HG03175 (cell line): ENCODE data around the gene CYRIA.

Experiments used
- ATAC-seq: cut with Tn5 transposase; IDR thresholded peaks from one replicate; pipeline ENCODE4 v1.9.1; 2021; ENCODE audit warnings: mild to moderate bottlenecking, moderate library complexity; ENCODE audit not compliant: unreplicated experiment

CYRIA gene

DNA sequence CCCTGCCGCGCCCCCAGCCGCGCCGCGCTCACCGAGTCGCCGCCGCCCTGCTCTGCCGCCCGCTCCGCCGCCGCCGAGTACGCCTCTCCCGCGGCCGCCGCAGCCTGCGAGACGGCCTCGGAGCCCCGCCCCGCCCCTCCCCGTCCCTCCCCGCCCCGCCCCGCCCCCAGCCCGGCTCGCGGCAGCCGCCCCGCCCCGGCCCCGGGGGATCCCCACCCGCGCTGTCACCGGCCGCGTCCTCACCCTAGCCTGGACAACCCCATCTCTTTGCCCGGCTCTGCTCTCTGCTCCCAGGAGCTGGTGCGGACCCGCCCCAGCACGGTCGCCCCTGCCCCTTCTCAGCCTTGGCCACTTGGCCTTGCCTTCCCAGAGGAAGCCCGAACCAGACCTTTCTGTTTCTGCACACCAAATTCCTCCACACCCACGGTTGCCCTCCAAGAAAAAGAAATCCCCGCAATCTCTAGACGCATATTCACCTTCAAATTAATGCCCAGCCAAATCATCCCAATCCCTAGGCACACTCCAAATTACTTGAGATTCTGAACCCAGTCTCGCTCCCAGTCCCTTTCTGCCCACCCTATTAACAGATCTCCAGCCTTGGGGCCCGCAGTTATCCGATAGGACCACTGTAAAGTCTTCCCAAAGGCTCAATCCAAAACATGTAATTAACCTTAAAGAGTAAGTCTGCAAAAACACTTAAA is at the start of gene CYRIA:
TSS of gene CYRIA (minus strand) at position 87 of the 701 bp plus-strand sequence. CDS start 77,715 bp downstream, outside the sequence.
- ATAC-seq: peak; percentile 55

DNA sequence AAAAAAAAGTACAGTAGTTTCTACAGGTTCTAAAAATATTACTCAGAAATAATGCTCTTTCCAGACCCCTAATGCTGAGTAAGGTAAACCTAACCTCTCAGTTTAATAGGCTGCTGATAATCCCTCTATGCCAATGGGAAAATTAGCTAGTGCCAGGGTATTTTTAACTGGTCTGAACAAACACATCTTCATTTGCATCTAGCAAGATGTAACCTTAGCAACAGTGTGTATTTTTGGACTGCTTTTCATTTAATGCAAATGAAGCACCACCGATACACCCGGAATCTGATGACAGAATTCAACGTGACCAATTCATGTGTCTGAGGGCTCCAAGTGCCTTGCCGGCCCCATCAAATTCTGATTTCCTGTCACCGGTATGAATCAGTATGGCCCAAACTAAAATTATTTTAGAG is 47.4 kb upstream of the CYRIA start:
- ATAC-seq: peak; percentile 84

DNA sequence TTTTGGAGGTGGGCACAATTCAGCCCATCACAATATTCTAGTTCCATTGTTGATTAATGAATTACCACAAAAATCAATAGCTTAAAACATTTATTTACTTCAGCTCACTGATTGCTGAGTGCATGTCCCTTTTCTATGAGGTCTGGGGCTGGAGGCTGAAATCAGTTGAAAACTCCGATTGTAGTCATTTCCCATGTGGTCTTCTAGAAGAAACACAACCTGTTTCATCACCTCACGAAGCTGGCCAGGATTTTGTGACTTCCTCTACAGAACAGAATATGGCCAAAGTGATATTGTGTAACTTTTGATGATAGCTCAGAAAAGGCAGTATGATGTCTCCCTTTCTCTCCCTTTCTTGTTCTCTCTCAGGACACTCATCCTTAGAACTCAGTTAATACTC is 44.1 kb upstream of the CYRIA start:
- ATAC-seq: no peak

DNA sequence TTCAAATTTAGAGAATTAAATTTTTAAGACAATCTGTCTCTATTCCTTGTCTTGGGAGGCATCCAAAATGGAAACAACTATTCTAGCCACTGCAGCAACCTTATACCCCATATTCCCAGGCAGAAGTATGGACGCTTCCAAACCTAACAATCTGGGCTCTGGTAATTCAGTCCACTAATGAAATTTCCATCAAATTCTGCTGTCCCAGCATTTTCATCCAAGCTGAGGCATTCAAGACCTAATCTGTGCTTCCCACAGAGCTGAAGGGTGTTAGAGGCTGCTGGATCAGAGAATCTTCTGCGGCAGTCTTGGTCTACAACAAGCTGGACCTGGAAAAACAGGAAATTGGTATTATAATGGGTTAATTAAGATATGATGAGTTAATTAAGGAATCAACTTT is 42.5 kb upstream of the CYRIA start:
- ATAC-seq: no peak

DNA sequence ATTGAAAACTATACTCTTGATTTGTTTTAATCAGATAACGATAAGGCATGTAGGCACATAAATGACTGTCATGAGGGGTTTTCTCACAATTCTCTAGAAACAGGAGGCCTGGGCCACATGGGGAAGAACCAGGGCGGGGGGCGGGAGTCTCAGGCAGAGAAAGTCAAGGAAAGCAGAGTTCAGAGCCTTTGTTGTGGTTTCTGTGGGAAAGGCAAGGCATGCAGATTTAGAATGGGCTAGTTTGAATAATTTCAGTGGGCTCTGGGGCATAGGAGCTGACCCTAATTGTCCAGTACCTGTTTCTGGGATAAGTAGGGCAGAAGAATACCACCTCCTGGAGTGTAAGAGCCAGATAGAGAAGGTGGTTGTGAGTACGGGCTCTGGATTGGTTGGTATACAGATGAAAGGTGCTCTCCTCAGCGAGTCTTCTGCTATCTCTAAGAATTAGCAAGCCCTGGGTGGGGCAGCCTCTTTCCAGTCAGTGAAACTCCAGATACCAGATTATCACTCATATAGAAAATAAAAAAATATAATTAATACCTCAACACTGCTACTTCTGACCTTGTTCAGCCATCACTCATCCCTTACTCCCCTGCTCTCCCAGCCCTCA is 41.5 kb upstream of the CYRIA start:
- ATAC-seq: no peak

DNA sequence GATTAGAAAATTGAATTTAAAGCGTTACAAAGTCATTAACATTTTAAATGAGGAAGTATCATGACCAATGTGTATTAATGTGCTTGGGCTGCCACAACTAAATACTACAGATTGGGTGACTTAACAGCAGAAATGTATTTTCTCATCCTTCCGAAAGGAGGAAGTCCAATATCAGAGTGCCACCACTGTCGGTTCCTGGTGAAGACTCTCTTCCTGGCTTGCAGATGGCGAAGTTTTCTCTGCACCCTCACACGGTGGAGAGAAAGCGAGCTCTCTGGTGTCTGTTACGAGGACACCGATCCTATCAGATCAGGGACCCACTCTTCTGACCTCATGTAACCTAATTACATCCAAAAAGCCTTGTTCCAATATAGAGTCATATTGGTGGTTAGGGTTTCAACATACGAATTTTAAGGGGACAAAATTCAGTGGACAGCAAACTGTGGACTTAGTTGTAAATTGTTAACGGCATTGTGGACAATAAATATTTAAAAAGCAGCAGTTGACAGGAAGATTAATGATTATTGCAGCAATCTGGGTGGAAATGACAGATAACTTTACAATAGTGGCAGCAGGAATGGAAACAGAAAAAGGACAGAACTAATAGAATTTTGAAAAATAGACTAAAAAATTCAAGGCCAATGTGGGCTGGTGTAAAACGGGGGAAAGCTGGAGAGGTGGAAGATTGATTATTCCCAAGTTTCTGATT is 35.1 kb upstream of the CYRIA start:
- ATAC-seq: no peak

DNA sequence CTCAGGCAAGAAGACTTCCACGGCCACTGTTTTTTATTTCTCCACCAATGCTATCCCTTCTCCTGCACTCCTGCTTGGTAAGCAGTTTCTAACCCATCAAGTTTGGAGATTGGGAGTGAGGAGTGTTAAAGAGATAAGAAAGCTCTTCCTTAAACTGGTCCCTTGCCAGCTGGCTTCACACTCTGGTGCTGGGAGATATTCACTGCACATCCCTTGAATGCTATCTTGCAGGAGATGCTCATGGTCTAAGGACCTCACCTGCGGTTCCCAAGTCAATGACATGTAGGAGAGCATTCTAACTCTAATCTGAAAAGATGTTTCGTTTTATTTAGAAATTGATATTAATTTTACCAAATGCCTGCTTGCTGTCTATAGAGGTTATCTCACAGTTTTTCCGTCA is 28.2 kb upstream of the CYRIA start:
- no peak for ATAC-seq

DNA sequence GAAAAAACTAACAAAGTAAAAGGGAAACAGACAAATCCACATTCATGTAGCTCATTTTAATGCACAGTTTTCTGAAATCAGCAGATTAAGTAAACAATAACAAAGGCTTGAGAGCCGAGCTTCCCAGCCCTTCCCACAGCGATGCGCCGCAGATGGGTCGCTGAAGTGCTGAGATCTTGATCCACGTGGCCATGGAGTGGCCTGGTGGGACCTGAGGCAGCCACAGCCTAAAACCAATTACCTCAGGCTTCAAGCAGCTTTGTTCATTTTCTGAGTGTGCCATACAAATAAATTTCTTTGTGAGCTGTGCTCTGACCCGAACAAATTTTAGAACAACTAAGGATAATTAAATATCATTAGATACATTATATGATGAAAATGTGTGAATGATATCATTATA is 25.6 kb upstream of the CYRIA start:
- ATAC-seq: no peak

DNA sequence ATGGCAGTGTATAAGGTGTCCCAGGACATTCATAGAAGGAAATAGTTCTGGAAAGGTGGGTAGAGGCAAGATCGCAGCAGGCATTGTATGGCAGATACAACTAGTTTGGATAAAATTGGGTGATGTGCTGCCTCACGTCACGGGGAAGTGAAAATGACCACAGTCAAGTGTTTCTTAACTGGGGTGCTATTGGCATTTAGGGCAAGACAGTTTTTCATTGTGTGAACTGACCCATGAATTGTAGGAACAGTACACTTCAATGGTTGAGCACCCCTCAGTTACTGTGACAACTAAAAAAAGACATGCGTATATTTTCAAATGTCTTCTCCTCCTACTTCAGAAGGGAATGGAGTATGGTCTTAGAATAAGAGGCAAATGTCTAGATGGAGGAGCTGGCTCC is 22.3 kb upstream of the CYRIA start:
- ATAC-seq: no peak

DNA sequence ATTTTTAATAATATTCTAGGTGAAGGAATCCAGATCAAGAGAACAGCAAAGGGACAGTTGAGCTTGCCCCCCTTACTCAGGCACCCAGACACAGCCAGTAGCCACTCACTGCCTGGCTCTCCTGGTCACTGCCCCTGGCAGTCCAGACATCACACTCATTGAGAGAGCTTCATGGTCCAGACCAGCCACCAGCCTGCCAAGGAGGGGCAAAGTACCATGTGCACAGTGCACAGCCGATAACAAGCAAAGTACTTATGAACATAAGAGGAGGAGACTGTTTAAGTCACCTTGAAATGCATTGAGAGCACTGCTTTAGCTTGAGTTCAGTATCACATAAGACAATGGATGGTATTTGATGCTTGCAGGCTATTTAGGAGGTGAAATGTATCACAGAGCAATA is 21.6 kb upstream of the CYRIA start:
- ATAC-seq: no peak

DNA sequence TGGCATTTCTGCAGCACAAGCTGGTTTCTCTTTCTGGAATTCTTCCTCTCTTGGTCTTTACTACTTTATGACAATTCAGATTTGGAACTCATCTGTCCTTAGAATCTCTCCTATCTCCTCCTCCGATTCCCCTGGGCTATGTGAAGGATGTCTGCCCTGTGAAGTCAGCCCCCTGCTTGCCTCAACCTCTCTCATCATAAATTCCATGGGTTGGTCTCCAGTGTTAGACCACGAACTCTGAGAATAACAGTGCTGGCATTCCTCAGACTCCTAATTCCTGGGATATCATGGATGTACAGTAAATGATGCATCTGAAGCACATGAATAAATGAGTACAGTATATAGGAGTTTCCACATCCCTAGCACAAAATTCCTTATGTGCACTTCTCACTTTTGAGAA is 21.0 kb upstream of the CYRIA start:
- no peak for ATAC-seq

DNA sequence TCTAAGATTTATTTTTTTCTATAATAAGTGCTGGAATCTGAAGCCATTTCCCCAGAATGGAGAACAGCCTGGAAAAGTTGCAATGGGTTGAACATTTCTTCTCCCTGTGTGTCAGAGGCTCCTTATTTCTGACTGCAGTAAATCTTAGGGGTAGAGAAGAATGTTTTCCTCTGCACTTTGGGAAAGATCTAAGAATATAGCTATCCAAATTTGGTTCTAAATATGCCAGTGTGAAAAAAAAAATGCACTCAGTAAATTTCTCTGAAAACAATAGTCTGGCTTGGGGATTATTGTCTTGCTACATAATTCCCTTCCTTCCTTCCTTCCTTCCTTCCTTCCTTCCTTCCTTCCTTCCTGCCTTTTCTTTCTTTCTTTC is 19.7 kb upstream of the CYRIA start:
- ATAC-seq: no peak

DNA sequence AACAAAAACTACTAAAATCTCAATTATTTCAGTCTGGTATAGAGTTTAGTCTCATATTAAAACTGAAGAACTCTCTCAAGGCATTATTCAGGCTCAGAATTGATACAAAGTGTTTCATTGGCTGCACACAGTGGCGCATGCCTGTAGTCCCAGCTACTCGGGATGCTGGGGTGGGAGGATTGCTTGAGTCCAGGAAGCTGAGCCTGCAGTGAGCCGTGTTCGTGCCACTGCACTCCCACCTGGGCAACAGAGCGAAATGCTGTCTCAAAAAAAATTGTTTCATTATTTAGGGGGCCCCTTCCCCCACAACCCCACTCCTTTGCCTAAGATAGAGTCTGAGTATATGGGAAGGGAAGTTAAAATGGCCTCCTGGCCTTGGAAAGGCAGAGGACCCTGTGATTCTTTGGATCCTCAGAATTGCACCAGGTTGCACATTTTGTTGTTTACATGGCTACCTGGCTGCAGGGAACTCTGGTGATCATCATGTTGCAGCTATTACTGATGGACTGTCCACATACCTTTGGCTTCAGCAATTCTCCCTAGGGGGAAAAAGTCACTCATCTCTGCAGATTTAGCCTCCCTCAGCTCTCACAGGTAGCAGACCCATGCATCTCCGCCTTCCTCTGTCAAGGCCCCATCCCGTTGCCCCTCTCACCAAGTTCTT is 19.2 kb upstream of the CYRIA start:
- ATAC-seq: no peak

DNA sequence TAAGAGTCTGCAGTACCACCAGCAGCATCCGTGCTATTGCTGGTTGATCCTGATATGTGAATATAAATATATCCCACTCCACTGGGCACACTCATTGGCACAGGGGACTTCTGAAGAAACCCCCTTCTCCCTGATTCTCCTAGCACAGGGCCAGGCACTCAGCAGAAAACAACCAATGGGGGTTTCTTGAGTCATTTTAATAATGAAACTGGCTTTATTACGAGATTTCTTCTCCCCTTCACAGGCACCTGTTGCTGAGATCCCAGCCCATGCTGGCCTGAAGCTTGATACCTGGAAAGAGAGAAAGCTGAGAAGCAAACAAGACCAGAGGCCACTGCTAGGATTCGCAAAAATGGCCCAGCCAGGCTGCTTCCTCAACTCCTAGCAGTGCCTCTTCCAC is 17.9 kb upstream of the CYRIA start:
- ATAC-seq: no peak

DNA sequence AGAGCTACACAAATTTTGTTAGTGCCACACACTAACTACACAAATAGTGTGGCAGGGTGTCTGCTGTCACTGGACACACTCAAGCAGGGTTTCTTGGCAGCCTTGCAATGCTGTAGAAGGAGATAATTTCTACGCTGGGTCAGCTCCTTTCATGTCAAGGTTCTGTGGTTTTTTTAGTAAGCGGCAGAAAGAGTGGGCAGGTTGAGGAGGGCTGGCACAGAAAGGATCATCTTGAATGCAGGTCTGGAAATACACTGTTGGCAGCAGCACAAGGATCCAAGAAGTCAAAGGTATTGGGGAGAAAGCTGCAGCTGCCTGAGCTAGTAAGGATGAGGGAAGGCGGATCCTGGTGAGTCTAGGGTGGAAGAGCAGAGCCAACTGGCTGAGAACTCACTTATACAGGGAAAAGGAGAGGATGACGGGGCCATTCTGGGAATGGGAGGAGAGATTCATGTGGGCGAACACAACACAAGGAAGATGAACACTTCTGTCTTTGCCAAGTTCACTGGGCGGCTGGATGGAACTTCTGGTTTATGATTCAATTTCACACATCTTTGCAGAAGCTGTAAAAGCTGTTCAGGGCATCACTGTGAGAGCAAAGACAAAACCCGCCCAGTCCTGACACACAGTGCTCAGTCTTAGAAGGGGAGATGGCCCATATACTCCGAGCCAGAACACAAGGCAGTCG is 16.9 kb upstream of the CYRIA start:
- no peak for ATAC-seq

DNA sequence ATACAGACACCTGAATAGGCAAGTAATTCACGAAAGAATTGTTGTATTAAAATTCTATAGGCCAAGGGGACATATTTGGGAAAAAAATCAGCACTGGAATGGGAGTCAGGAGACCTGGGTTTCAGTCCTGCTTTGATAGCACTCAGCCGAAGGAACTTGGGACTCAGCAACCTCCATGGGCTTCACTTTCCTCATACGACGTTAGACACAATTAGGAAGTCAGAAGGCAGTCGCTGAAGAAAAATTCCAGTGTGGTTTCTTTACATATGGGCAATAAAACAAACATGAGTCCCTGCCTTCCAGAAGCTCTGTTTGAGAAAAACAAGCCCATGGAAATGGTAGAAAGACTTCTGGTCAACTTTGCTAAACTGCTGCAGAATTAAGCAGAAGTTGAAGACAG is 15.1 kb upstream of the CYRIA start:
- ATAC-seq: no peak

DNA sequence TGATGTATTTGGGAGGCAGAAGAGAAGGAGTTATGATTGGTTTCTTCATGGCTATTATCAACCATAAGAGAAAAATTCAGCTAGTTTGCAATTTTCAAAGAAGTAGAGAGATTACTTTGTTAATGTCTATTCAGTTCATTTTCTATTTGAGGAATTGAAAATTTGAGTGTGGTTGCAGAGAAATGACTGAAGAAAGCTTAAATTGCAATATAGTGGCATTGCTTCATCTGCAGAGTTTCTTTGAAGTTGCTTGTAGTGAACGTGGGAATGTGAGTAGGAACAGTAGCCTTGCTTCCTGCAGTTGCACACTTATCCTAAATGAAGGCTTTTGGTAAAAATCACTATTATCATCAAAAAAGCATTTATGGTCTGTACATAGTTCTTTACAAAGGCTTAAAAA is 14.7 kb upstream of the CYRIA start:
- ATAC-seq: no peak

DNA sequence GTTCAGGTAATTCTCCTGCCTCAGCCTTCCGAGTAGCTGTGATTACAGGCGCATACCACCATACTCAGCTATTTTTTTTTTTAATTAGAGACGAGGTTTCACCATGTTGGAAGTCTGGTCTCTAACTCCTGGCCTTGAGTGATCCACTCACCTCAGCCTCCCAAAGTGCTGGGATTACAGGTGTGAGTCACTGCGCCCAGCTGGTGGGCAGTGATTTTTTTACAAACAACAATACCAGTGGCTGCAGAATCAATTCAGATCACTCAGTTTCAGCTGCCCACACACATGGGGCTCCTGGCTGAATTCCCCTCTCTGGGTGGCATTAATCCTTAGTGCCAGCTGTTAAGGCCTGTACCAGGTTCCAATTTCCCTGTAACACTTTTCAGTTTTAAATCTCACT is 13.3 kb upstream of the CYRIA start:
- ATAC-seq: no peak

DNA sequence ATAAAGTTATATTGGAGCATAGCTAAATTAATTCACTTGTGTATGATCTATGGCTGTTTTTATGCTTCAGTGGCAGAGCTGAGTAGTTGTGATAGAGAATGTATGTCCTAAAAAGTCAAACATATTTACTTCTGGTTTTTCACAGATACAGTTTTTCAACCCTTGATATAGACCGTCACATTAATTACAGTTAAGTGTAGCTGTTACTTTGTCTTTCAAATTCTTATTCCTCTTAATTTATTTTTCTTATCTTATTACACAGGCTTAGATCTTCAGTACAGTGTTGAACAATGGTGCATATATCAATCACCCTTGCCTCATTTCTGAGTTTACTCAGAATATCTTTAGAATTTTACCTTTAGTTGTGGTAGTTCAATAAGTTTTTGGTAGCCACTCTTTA is 12.2 kb upstream of the CYRIA start:
- no peak for ATAC-seq

DNA sequence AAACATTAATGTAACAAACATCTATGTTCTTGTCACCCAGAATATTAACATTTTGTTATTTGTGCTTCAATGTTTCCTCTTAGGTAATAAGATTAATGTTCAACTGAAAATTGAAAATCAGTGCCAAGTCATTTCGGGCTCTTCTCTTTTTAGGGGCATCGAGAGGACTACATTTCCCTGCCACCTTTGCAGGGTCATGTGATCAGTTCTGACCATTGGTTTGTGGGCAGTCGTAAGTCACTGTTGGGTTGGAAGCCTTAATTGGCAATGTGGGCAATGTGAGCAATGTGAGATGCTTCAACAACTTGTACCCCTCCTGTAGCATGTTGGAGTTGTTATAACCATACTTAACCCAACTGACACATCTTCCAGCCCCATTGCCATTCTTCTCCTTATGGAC is 10.1 kb upstream of the CYRIA start:
- ATAC-seq: no peak

DNA sequence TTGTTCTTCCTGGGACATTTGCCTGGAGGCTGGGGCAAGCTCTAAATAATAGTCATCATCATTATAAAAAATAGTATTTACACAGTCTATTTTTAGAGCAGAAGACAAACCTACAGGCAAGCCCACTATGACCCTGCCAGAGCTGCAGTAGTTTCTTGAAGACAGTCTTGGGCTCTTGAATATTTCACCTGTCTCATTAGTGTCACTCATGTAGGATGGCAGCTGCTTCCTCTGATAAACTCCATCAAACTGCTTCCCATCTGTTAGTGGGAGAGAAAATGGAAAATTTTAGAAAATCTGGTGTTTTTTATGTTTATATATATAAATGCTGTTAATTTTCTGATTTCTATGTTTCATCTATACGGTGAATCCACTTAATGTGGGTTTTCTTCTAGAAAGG is 8.5 kb upstream of the CYRIA start:
- ATAC-seq: no peak
